Liver (tissue), 3 donors: ENCODE results near the gene SLC26A5.

ENCODE experiments used
- HNF4A ChIP-seq, 2 donors: conservative IDR thresholded peaks; 2 replicates each; pipeline ENCODE4 v1.6.1; 2016; ENCODE audit warnings: antibody characterized with exemption in 2 of 2, mild to moderate bottlenecking in 2 of 2
- YY1 ChIP-seq: IDR thresholded peaks from 2 replicates; pipeline ENCODE4 v1.6.1; 2016; ENCODE audit warnings: antibody characterized with exemption, mild to moderate bottlenecking
- TF ChIP-seq, protein P1 (sequence below): fragments of 150-350 bp; IDR thresholded peaks from 2 replicates; pipeline ENCODE4 v1.5.1; 2017; ENCODE audit warnings: improper control_type of control experiment, low read depth, low read length; ENCODE audit not compliant: missing input control
- donor health status: healthy.
- donor health status: healthy.

DNA sequence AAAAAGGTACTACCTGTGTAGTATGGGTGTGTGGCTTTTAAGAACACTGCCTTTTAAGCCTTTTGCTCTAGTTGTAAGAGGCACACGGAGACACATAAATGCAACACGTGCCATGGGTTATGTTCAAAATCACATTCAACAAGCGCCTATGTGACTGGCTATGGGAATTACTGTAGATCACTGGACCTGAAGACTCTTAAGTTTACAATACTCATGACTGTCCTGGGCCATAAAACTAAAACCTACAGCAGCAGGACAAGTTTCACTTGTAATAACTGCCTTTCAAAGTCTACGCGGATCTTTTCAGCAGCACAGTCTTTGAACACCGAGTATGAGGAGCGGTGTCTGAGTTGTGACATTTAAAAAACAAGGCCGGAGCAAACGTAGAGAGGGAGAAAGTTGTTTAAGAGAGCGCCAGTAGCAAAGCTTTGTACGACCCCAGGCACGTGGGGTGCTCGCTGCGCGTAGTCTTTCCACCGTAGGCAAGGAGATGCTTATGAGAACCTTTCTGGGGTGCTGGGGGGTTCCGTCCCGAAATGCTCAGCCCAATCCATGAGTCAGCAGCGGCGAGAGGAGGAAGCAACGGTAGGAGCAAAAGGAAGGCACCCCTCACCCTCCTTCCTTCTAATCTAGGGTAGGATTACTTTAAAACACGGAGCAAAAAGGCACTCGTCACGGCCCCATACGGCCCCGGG is 102.1 kb downstream of the SLC26A5 start:
- TF ChIP-seq, protein P1, sequence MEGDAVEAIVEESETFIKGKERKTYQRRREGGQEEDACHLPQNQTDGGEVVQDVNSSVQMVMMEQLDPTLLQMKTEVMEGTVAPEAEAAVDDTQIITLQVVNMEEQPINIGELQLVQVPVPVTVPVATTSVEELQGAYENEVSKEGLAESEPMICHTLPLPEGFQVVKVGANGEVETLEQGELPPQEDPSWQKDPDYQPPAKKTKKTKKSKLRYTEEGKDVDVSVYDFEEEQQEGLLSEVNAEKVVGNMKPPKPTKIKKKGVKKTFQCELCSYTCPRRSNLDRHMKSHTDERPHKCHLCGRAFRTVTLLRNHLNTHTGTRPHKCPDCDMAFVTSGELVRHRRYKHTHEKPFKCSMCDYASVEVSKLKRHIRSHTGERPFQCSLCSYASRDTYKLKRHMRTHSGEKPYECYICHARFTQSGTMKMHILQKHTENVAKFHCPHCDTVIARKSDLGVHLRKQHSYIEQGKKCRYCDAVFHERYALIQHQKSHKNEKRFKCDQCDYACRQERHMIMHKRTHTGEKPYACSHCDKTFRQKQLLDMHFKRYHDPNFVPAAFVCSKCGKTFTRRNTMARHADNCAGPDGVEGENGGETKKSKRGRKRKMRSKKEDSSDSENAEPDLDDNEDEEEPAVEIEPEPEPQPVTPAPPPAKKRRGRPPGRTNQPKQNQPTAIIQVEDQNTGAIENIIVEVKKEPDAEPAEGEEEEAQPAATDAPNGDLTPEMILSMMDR = no peak
- TF ChIP-seq HNF4A (conservative IDR thresholded peaks at IDR 0.05) = no peak
- no peak for TF ChIP-seq YY1
